Ramos (cell line): ENCODE results near the gene HOXC9.

Source experiments
- in situ Hi-C: fragments of 300-500 bp; cut with MboI; formaldehyde crosslinking; loops from one replicate; pipeline ENCODE4 v1.14.3; 2022; ENCODE audit warnings: low sequenced_read_pairs; ENCODE audit not compliant: unreplicated experiment

The HOXC9 gene

DNA sequence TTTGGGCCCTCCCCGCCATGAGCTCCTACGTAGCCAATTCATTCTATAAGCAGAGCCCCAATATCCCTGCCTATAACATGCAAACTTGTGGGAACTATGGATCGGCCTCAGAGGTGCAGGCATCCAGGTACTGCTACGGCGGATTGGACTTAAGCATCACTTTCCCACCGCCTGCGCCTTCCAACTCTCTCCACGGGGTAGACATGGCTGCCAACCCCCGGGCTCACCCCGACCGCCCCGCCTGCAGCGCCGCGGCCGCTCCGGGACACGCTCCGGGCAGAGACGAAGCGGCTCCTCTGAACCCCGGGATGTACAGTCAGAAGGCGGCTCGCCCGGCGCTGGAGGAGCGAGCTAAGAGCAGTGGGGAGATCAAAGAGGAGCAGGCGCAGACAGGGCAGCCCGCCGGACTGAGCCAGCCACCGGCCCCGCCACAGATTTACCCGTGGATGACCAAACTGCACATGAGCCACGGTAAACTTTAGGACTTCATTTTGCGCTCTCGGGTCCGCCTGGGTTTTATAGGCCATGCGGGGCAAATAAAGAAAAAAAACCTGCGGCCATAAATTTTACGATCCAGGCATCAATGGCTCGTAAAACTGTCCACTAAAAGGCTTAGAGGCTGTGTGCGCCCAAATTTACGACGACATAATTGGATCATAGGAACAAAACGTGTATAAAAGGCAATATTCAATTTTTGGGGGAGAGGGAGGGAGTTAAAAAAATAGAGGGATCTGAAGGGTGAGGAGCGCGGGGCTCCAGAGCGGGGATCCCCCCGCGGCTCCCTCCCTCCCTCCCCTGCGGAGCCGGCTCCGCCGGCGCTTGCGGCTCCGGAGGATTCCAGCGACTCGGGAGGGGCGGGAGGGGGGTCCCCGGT lies 33.4 kb downstream of the HOXC9 start:
- in situ Hi-C loops = no loop called here

- in situ Hi-C loops = no loop called here
These were observed 34.2 kb downstream of the HOXC9 start for GRCh38 chr12:54033980-54034784.

- in situ Hi-C loops = no loop called here
These were observed 34.9 kb downstream of the HOXC9 start for GRCh38 chr12:54034785-54035310.

DNA sequence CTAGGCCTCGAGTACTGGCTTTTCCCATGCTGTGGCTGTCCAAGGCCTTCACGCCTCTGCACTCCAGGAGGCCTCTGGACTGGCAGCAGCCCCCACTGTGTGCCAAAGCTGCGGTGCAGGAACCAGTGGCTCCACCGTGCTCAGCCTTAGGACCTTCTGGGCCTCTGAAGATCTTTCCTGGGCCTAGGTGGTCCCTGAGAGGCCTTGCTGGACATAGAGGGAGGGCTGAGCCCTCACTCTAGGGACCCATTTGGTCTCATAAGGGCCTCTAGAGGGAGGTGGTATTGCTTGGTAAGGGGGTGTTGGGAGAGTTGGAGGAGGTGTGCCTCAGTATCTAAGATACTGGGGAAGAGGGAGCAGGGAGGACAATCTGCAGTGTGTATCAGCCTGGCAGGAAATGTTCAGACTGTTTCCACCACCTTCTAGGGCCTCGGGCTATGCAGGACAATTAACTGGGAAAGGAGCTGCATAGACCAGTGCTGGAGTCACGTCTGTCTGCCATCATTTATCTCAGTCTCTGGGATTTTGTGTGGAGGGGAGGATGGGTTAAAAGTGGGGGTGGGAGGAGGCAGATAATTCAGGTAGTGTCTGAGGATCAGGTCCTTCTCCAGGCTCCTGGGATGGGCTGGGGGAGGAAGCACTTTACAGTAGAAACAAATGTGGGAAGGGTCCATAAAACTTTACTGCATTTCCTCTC lies 35.8 kb downstream of the HOXC9 start:
- in situ Hi-C loops = no loop called here

- in situ Hi-C loops = no loop called here
These were observed 36.8 kb downstream of the HOXC9 start for GRCh38 chr12:54036620-54037359.

DNA sequence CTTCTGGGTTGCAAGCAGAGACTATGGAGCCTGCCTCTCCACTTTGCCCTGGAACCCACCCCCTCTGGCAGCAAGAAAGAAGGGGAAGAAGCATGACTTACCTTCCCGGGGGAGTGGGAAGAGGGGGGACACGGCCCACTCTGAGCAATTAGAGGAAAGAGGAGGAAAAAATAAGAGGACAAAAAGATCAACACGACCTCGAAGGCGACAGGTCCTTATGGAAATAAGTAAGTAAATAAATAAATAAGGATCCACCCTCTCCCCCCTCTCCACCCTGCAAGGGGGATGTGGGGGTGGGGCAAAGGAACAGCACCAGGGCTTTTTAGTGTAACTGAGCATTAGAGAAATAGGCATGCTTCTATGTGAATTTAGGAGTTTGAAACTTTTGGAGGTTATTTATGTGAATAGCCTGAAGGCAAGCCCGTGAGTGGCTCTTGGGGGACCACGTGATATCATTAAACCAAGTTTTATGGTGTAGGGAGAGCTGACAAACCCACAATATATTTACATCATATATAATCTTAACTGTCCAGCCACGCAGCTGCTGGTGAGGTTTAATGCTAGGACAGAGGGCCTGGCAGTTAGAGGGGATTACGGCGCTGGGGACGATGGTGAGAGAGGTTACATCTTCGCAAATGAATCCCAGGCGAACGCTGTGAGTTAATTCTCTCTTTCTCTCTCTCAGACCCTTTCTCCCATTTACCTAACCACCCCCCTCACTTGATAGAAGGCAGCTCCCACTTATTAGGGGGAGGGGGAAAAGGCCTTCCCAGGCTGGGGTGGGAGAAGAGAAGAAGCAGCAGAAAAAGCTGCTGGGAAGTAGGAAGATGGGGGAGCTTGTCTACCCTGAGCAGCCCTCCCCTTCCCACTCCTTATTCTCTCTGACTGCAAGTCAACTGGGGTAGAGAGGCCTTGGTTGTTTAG lies 37.7 kb downstream of the HOXC9 start:
- in situ Hi-C loops = no loop called here

DNA sequence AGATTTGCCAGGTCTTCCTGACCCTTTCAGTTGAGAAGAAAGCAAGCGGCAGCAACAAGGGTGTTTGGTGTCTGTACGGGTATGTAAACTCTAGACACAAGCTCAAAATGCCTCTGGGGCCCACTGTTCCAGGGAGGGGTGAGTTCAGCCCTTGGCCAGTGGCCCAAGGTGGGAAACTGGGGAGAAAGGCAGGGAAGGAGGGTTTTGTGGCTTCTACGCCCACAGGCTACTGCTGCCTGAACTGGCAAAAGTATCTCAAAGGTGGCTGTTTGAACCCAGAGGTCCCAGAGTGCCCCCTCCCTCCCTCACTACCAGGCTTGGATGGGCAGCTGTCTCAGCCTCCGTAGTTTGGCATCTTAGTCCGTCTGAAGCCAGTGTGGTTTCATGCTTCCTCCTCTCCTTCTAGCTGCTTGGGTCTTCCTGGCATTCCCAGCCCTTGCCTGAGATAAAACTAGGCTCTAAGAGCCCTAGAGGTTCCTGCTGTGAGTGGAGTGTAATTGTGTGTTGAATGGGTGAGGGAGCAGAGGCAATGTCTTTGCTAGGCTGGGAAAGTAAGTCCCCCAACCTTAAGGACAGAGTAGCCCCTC lies 38.4 kb downstream of the HOXC9 start:
- in situ Hi-C loops = no loop called here

DNA sequence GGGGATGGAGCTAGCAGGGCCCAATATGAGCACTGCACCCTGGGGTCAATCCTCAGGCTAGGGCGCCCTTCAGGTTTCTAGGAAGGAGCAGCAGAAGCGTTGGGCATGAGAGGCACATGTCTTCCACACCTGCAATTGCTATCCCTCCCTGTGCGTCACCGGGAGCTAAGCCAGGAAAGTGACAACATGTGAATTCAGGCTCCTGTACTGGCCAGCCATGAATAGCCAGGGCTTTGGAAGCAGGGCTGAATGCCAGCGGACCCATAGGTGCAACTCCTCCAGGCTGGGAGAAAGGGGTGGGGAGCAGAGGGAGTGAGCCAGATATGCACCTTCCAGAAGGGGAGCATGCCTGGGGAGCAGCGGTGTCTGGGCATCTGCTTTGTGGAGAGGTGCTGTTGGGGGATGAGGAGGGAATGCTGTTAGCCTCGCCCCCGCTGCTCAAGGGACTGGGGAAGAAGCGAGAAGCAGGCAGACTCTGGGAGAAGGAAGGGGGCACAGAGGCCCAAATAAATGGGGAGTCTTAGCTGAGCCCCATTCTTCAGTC lies 39.0 kb downstream of the HOXC9 start:
- in situ Hi-C loops = no loop called here

- in situ Hi-C loops = loop anchor here (5.0 kb wide), 1 partner anchor 153 kb away; no protein-coding TSS in a partner anchor
These were observed 39.6 kb downstream of the HOXC9 start for GRCh38 chr12:54039417-54040147.

DNA sequence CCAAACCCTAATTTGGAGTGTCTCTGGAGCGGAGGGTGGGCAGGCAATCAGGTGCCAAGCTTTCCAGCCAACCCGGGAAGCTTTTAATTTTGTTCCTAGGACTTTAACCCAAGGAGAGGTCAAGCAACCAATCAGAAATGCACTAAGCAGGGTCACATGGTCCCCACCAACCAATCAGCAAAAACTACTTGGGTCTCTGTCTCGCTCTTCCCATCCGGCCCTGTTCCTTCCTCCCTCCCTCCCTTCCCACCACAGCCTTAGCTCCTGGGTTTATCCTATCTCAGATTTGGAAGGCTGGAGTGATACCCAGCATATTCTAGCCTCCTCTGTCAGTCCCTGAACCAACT lies 40.2 kb downstream of the HOXC9 start:
- in situ Hi-C loops = loop anchor here (5.0 kb wide), 1 partner anchor 152 kb away; no protein-coding TSS in a partner anchor

DNA sequence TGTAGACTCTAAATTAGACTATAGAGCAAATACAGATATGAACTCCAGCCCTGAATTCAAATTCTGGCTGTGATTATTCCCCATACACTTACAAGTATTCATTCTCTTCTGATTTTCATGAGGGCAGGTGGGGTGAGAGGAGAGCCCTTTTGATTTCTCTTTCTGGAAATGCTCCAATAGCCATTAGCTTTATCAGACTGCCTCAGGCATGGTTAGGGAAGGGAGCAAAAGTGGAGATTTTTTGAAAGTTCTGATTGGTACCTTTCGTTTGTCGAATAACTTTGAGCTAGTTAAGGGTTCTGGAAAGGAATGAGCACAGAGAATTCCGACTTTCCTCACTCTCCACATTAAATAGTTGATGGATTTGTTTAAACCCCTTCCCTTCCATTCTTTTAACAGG lies 40.7 kb downstream of the HOXC9 start:
- in situ Hi-C loops = loop anchor here (5.0 kb wide), 1 partner anchor 152 kb away; no protein-coding TSS in a partner anchor

GRCh38 chr12:54041097-54041690 lies 41.2 kb downstream of the HOXC9 start:
- in situ Hi-C loops = loop anchor here (5.0 kb wide), 1 partner anchor 151 kb away; no protein-coding TSS in a partner anchor

GRCh38 chr12:54042033-54042432 lies 42.1 kb downstream of the HOXC9 start:
- in situ Hi-C loops = loop anchor here (5.0 kb wide), 1 partner anchor 150 kb away; no protein-coding TSS in a partner anchor

DNA sequence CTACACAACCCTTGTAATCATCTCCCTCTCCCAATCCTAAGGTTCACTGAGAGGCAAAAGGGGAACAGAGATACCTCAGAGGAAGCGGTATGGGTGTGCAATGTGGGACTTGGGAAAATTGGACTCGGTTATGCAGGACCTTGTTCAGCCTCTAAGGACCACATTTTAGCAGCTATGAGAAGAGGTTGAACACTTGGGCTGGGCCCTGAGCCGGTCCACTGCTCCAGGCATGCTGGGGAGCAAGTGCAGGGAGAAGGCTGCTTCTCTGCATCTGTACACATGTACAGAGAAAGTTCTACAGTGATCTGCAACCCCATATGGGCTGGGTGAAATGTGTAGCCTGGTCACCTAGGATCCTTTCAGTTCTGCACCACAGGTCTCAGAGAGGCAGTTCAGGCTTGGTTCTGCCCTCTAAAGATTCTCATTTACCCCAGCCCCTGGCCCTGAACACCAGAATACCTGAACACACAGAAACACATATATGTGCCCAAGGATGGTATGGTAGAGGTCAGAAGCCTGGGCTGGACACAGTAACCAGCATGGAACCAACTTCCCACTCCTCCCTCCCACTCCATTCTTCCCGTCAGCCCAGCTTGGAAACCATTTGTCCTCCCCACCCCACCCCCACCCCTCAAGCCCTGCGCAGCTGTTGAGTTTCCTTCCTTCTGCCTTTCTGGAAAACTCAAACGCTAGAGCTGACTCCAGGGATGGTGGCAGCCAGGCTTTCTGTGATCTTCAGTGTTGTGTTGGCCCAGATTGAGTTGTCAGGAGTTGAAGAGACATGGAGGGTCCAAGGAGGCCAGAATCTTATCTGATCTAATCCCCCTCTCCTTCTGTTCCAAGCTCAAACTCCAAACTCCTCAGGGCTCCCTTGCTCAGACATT lies 43.3 kb downstream of the HOXC9 start:
- in situ Hi-C loops = loop anchor here (5.0 kb wide), 1 partner anchor 149 kb away; no protein-coding TSS in a partner anchor

- in situ Hi-C loops = loop anchor here (5.0 kb wide), 1 partner anchor 148 kb away; no protein-coding TSS in a partner anchor
These were observed 44.6 kb downstream of the HOXC9 start for GRCh38 chr12:54044425-54045103.
